Measurements from ENCODE around the gene TMEM233. TPM values are rescaled to one million over a fixed set of nuclear protein-coding genes. Genes with fewer than 3 reads are reported as not detected.
A peak's percentile ranks its signal among the peaks of the same experiment; 100 is the strongest.

TMEM233 gene
- total RNA-seq, 1 donor from 2014 or later: 0.11 TPM

- peak overlapping the region; percentile 69 for H3K4me3 ChIP-seq
- intact Hi-C loops (cut with micrococcal nuclease): no loop called here
- peaks cover 38% of the 10 kb centered on the region for H3K4me1 ChIP-seq
- DNase-seq: no peak
- peaks cover 91% of the 10 kb centered on the region for H3K27me3 ChIP-seq (ENCODE audit: low read depth)
- TF ChIP-seq, protein P1, sequence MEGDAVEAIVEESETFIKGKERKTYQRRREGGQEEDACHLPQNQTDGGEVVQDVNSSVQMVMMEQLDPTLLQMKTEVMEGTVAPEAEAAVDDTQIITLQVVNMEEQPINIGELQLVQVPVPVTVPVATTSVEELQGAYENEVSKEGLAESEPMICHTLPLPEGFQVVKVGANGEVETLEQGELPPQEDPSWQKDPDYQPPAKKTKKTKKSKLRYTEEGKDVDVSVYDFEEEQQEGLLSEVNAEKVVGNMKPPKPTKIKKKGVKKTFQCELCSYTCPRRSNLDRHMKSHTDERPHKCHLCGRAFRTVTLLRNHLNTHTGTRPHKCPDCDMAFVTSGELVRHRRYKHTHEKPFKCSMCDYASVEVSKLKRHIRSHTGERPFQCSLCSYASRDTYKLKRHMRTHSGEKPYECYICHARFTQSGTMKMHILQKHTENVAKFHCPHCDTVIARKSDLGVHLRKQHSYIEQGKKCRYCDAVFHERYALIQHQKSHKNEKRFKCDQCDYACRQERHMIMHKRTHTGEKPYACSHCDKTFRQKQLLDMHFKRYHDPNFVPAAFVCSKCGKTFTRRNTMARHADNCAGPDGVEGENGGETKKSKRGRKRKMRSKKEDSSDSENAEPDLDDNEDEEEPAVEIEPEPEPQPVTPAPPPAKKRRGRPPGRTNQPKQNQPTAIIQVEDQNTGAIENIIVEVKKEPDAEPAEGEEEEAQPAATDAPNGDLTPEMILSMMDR (IDR thresholded peaks at IDR 0.05; ENCODE audit: borderline replicate concordance): no peak
- H3K36me3 ChIP-seq: no peaks in the 10 kb centered on the region
- H3K27ac ChIP-seq (replicated peaks): peak overlapping the region; percentile 81
- H3K9me3 ChIP-seq (replicated peaks): no peaks in the 10 kb centered on the region
These were observed 791 bp downstream of the TMEM233 start for GRCh38 chr12:119594399-119594730.

- H3K4me1 ChIP-seq: peaks cover 38% of the 10 kb centered on the region
- no peaks in the 10 kb centered on the region for H3K9me3 ChIP-seq (replicated peaks)
- peaks cover 85% of the 10 kb centered on the region for H3K27me3 ChIP-seq (ENCODE audit: low read depth)
- peak; percentile 29 for DNase-seq
- TF ChIP-seq, protein P1 (IDR thresholded peaks at IDR 0.05; ENCODE audit: borderline replicate concordance): no peak
- H3K4me3 ChIP-seq: peak overlapping the region; percentile 69
- H3K27ac ChIP-seq (replicated peaks): peak overlapping the region; percentile 81
- intact Hi-C loops (cut with micrococcal nuclease): no loop called here
- no peaks in the 10 kb centered on the region for H3K36me3 ChIP-seq
These were observed 1.3 kb downstream of the TMEM233 start for GRCh38 chr12:119594772-119595445.

- intact Hi-C loops (cut with micrococcal nuclease): no loop called here
- H3K36me3 ChIP-seq: no peaks in the 10 kb centered on the region
- peaks cover 53% of the 10 kb centered on the region for H3K27me3 ChIP-seq (ENCODE audit: low read depth)
These were observed 4.6 kb downstream of the TMEM233 start for GRCh38 chr12:119598159-119598558.

GRCh38 chr12:119601877-119602733, 8.5 kb downstream of the TMEM233 start:
- intact Hi-C loops (cut with micrococcal nuclease): no loop called here
- Histone ChIP-seq H3K4me3 (no peak overlapping the region), H3K4me1 (peaks cover 9% of the 10 kb centered on the region), H3K9me3 (replicated peaks) (no peaks in the 10 kb centered on the region), H3K36me3 (no peaks in the 10 kb centered on the region), H3K27me3 (ENCODE audit: low read depth) (peaks cover 13% of the 10 kb centered on the region), H3K27ac (replicated peaks) (no peak overlapping the region)
- TF ChIP-seq, protein P1 (IDR thresholded peaks at IDR 0.05; ENCODE audit: borderline replicate concordance): no peak
- no peak for DNase-seq

More at GRCh38 chr12:119598159-119598558, 4.6 kb downstream of the TMEM233 start:
- no peak overlapping the region for H3K27ac ChIP-seq (replicated peaks)
- H3K4me3 ChIP-seq: no peak overlapping the region
- TF ChIP-seq, protein P1 (IDR thresholded peaks at IDR 0.05; ENCODE audit: borderline replicate concordance): no peak
- DNase-seq: no peak
- H3K9me3 ChIP-seq (replicated peaks): no peaks in the 10 kb centered on the region
- H3K4me1 ChIP-seq: peaks cover 36% of the 10 kb centered on the region

- no peak overlapping the region for H3K4me3 ChIP-seq
- TF ChIP-seq, protein P1 (IDR thresholded peaks at IDR 0.05; ENCODE audit: borderline replicate concordance): no peak
- H3K36me3 ChIP-seq: no peaks in the 10 kb centered on the region
- no peak overlapping the region for H3K27ac ChIP-seq (replicated peaks)
- peaks cover 7% of the 10 kb centered on the region for H3K27me3 ChIP-seq (ENCODE audit: low read depth)
- no peaks in the 10 kb centered on the region for H3K9me3 ChIP-seq (replicated peaks)
- intact Hi-C loops (cut with micrococcal nuclease): no loop called here
- no peak for DNase-seq
- H3K4me1 ChIP-seq: peaks cover 9% of the 10 kb centered on the region
These were observed 9.1 kb downstream of the TMEM233 start for GRCh38 chr12:119602734-119603094.

All from left ventricle myocardium inferior (tissue), 1 donor.